SU-DHL-6 (cell line): Measurements from ENCODE around the gene QPRT.
"Not testable (repeated sequence)": the region's sequence is repeated elsewhere in the genome, so short reads cannot be mapped to it uniquely, and the experiment has no call there.

Source experiments
- EZH2phosphoT487 ChIP-seq: fragments of 200-600 bp; sonication (generic), shearing (Covaris generic); conservative IDR thresholded peaks from 2 replicates; pipeline ENCODE4 v1.6.1; 2018; ENCODE audit warnings: mild to moderate bottlenecking, antibody characterized with exemption, low read length, moderate library complexity, mixed read lengths
- TF ChIP-seq, protein P1 (sequence below): fragments of 200-600 bp; sonication (generic); IDR thresholded peaks from one replicate; pipeline ENCODE4 v1.5.1; 2017; ENCODE audit warnings: antibody characterized with exemption, mild to moderate bottlenecking, low read length, moderate library complexity; ENCODE audit not compliant: insufficient read depth, poor library complexity, severe bottlenecking

DNA sequence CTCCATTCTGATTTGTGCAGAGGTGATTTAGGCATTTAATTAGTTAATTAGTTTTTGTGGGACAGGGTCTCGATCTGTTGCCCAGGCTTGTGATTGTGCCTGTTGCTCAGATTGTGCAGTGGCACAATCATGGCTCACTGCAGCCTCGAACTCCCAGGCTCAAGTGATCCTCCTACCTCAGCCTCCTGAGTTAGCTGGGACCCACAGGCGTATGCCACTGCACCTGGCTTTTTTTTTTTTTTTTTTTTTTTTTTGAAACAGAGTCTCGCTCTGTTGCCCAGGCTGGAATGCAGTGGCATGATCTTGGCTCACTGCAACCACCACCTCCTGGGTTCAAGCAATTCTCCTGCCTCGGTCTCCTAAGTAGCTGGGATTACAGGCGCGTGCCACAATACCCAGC lies 25.1 kb upstream of the QPRT start:
- TF ChIP-seq, protein P1, sequence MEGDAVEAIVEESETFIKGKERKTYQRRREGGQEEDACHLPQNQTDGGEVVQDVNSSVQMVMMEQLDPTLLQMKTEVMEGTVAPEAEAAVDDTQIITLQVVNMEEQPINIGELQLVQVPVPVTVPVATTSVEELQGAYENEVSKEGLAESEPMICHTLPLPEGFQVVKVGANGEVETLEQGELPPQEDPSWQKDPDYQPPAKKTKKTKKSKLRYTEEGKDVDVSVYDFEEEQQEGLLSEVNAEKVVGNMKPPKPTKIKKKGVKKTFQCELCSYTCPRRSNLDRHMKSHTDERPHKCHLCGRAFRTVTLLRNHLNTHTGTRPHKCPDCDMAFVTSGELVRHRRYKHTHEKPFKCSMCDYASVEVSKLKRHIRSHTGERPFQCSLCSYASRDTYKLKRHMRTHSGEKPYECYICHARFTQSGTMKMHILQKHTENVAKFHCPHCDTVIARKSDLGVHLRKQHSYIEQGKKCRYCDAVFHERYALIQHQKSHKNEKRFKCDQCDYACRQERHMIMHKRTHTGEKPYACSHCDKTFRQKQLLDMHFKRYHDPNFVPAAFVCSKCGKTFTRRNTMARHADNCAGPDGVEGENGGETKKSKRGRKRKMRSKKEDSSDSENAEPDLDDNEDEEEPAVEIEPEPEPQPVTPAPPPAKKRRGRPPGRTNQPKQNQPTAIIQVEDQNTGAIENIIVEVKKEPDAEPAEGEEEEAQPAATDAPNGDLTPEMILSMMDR, result not testable (repeated sequence)
- not testable (repeated sequence) for TF ChIP-seq EZH2phosphoT487
